Measurements from ENCODE around the gene MAPK11.

GRCh38 chr22:50259302-50259701, 10.9 kb downstream of the MAPK11 start:
- TF ChIP-seq CTCF (IDR thresholded peaks at IDR 0.05) (no peak), POLR2A (IDR thresholded peaks at IDR 0.05) (no peak)

All from esophagus squamous epithelium (tissue), 4 donors.